T-helper 17 cell (primary cell): ENCODE data around the gene ADGRL3. TPM values are rescaled to one million over a fixed set of nuclear protein-coding genes. Genes with fewer than 3 reads are reported as not detected.

Experiments used
- ATAC-seq: fragments of 150-1000 bp; cut with Tn5 transposase; 2 replicates; pipeline ENCODE4 v1.10.0; 2021; ENCODE audit warnings: mild to moderate bottlenecking, moderate library complexity
- DNase-seq, 3 donors: peaks; one replicate each; pipeline versions ENCODE4 v3.0.0 to v3.0.0-alpha.2; 2020 to 2021
- H3K9me3 ChIP-seq: one replicate; pipeline ENCODE4 v1.7.0; 2013; ENCODE audit warnings: low read length, mild to moderate bottlenecking; ENCODE audit not compliant: control insufficient read depth, poor library complexity, severe bottlenecking
- H3K27ac Mint-ChIP-seq: one replicate; pipeline ENCODE4 v1.8.0; 2022; ENCODE audit warnings: mild to moderate bottlenecking, moderate library complexity, mixed read lengths
- H3K27me3 Mint-ChIP-seq: one replicate; pipeline ENCODE4 v1.8.0; 2022; ENCODE audit warnings: mixed read lengths
- H3K36me3 Mint-ChIP-seq: one replicate; pipeline ENCODE4 v1.8.0; 2022; ENCODE audit warnings: low read depth, mixed read lengths
- H3K4me1 Mint-ChIP-seq: one replicate; pipeline ENCODE4 v1.8.0; 2022; ENCODE audit warnings: mild to moderate bottlenecking, mixed read lengths
- H3K4me3 Mint-ChIP-seq: one replicate; pipeline ENCODE4 v1.8.0; 2022; ENCODE audit warnings: mild to moderate bottlenecking, moderate library complexity, mixed read lengths
- total RNA-seq, 4 donors: library from RNA in 2 of 4; stranded (reverse) in 2 of 4; gene quantifications; one replicate each; pipeline ENCODE4 v1.2.3 and lab custom pipeline; 2022 to 2026

The ADGRL3 gene
- total RNA-seq, 2 donors from 2014 or later, result not detected

DNA sequence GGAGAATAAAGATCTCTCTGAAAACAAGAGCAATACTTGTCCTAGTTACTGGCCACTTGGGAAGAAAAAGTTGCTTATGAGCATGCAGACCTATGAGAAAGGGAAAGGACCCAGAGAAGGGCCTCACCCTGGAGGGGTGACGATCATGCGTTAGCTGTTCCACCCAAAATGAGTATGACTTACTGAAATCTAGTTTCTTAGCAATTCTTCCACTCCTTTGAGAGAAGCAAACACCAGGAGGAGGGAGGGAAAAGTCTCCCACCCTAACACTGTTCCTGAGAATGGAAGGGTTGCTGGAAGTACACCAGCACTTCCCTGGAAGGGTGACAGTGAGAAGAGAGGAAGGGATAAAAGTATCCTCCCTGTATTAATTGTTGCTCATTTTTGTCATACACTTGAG lies 107.9 kb downstream of the ADGRL3 start:
- Mint-ChIP-seq H3K36me3 (no peaks in the 10 kb centered on the region), H3K27me3 (no peaks in the 10 kb centered on the region), H3K4me1 (no peaks in the 10 kb centered on the region), H3K27ac (no peak overlapping the region), H3K4me3 (no peak overlapping the region)
- DNase-seq, result no peak
- H3K9me3 ChIP-seq, result no peaks in the 10 kb centered on the region
- no peak for ATAC-seq

DNA sequence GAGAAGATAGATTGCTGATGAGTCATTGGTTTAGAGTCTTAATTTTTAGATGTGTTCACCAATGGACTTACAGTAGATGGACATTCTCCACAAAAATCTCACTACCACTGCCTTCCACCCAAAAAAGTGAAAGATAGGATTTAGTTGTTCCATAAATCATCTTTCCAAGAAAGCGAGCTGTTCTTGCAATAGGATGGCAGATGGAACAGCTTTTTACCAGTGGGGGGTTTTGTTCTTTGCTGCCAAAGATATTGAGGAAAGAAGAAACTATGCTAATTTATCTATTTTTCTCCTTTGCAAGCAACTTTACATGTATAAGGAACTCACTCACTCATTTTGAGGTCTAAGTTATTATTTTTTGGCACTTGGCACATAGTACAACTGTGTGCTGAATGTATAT lies 109.5 kb downstream of the ADGRL3 start:
- no peaks in the 10 kb centered on the region for H3K27me3 Mint-ChIP-seq
- no peaks in the 10 kb centered on the region for H3K9me3 ChIP-seq
- no peaks in the 10 kb centered on the region for H3K4me1 Mint-ChIP-seq
- no peaks in the 10 kb centered on the region for H3K36me3 Mint-ChIP-seq
- H3K4me3 Mint-ChIP-seq, result no peak overlapping the region
- no peak for DNase-seq
- no peak overlapping the region for H3K27ac Mint-ChIP-seq
- ATAC-seq, result no peak

DNA sequence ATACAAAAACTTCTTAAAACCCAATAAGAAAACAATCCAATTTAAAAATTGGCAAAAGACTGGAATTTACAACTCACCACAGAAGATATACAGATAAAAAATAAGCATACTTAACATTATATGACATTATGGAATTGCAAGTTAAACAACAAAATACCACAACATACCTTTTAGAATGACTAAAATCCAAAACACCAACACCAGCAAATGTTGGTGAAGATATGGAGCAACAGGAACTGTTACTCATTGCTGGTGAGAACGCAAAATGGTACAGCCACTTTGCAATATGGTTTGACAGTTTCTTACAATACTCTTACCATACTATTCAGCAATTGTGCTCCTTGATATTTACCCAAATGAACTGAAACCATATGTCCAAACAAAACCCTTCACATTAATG lies 112.4 kb downstream of the ADGRL3 start:
- H3K4me3 Mint-ChIP-seq, result no peak overlapping the region
- no peak for DNase-seq

DNA sequence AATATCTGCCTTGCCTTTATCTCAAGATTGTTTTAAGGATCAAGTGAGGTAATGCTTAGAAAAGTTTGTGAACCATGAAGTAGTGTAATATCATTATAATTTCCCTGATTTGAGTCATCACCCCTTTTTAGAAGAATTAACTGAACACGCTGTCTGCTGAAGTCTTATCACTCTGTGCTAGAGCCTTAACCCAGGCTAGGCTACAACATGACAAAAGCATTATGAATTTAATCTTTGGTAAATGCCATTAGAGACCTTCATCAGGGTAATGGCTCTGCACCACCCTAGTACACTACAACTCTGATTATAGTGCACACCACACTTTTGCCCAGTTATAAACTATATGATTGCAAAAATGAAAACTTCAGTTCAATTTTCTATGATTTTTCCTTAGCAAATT lies 118.3 kb downstream of the ADGRL3 start:
- H3K36me3 Mint-ChIP-seq, result no peaks in the 10 kb centered on the region
- no peaks in the 10 kb centered on the region for H3K27me3 Mint-ChIP-seq
- H3K9me3 ChIP-seq, result no peaks in the 10 kb centered on the region
- H3K4me1 Mint-ChIP-seq, result no peaks in the 10 kb centered on the region
- no peak overlapping the region for H3K27ac Mint-ChIP-seq
- H3K4me3 Mint-ChIP-seq, result no peak overlapping the region
- ATAC-seq (no peak), DNase-seq (no peak)

More for the DNA sequence above, 112.4 kb downstream of the ADGRL3 start:
- Mint-ChIP-seq H3K27me3 (no peaks in the 10 kb centered on the region), H3K36me3 (no peaks in the 10 kb centered on the region), H3K4me1 (no peaks in the 10 kb centered on the region), H3K27ac (no peak overlapping the region)
- no peaks in the 10 kb centered on the region for H3K9me3 ChIP-seq
- no peak for ATAC-seq

DNA sequence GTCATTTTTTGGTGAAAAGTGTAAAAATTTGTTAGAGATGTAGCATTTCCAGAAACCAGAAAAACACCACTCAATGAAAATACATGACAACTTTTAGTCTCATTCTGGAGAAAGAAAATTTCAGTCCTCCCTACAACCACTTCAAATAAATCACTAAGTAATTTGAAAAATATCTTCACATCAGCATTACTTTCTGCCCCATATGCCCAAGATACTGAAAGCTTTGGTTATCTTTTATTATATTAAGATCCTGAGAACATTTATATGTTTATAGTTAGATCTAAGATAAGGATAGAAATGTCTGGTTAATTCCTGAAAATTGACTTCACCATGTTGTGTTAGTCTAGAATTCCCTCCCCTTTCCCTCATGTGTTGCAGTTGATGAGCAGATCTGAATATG lies 119.0 kb downstream of the ADGRL3 start:
- no peak for DNase-seq
- Mint-ChIP-seq H3K4me3 (no peak overlapping the region), H3K4me1 (no peaks in the 10 kb centered on the region), H3K36me3 (no peaks in the 10 kb centered on the region), H3K27me3 (no peaks in the 10 kb centered on the region), H3K27ac (no peak overlapping the region)
- ATAC-seq, result no peak
- no peaks in the 10 kb centered on the region for H3K9me3 ChIP-seq

DNA sequence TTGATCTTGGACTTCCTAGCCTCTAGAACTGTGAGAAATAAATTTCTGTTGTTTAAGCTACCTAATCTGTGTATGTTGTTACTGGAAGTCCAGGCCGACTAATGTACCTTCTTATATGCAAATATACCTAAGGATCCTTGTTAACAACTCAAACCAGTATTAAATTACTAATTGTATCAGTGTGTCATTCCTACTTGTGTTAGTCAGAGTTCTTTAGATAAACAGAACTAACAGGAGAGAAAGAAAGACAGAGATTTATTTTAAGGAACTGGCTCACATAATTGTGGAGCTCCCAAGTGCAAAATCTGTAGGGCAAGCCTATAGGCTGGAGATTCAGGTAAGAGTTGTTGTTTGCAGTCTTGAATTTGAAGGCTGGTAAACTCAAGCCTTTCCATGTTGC lies 120.0 kb downstream of the ADGRL3 start:
- Mint-ChIP-seq H3K4me1 (no peaks in the 10 kb centered on the region), H3K36me3 (no peaks in the 10 kb centered on the region), H3K4me3 (no peak overlapping the region), H3K27ac (no peak overlapping the region), H3K27me3 (no peaks in the 10 kb centered on the region)
- no peaks in the 10 kb centered on the region for H3K9me3 ChIP-seq
- DNase-seq (no peak), ATAC-seq (no peak)

DNA sequence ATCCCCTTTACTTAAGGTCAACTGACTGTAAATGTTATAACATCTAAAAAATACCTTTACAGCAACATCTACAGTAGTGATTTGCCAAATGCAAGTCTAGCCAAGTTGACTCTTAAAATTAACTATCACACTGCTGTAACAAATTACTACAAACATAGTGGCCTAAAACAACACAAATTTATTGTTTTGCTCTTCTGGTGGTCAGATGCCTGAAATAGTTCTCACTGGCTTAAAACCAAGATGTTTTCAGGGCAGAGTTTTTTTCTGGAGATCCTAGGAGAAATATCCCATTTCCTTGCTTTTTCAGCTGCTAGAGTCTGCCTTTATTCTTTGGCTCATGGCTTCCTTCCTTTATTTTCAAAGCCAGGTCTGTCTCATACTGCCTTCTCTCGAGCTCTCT lies 120.5 kb downstream of the ADGRL3 start:
- Mint-ChIP-seq H3K4me3 (no peak overlapping the region), H3K27me3 (no peaks in the 10 kb centered on the region), H3K27ac (no peak overlapping the region), H3K36me3 (no peaks in the 10 kb centered on the region), H3K4me1 (no peaks in the 10 kb centered on the region)
- H3K9me3 ChIP-seq, result no peaks in the 10 kb centered on the region
- DNase-seq (no peak), ATAC-seq (no peak)

DNA sequence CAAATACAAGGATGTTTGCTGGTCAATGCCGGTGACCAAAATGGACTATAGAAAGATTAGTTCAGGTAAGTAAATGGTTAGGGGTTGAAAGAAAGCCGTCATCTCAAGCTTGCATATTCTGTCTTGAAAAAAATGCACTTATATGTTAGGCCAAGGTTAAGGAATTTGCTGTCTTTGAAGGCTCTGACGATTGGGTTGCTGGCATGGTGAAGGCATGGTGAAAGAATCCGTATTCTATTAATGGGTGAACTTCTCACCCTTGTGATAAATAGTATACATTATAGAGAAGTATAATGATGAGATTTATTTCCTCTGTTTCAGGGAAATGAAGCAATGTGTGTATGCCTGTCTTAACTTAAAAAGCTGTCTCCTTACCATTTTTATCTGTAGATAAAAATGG lies 132.6 kb downstream of the ADGRL3 start:
- no peaks in the 10 kb centered on the region for H3K9me3 ChIP-seq
- no peak overlapping the region for H3K4me3 Mint-ChIP-seq
- H3K27ac Mint-ChIP-seq, result no peak overlapping the region
- DNase-seq, result no peak
- no peak for ATAC-seq
- H3K36me3 Mint-ChIP-seq, result no peaks in the 10 kb centered on the region
- H3K27me3 Mint-ChIP-seq, result no peaks in the 10 kb centered on the region
- H3K4me1 Mint-ChIP-seq, result no peaks in the 10 kb centered on the region

DNA sequence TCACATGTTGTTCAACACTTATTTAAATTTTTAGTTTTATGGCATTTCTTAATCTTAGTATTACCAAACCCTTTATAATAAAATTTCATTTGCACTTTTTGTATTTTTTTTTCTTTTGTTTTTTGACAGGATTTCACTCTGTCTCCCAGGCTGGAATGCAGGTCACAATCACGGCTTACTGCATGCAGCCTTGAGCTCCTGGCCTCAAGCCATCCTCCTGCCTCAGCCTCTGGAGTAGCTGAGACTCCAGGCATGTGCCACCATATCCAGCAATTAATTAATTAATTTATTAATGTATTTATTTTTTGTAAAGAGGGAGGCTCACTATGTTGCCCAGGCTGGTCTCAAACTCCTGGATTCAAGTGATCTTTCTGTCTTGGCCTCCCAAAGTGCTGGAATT lies 133.4 kb downstream of the ADGRL3 start:
- H3K4me3 Mint-ChIP-seq, result no peak overlapping the region
- H3K9me3 ChIP-seq, result no peaks in the 10 kb centered on the region
- H3K4me1 Mint-ChIP-seq, result no peaks in the 10 kb centered on the region

DNA sequence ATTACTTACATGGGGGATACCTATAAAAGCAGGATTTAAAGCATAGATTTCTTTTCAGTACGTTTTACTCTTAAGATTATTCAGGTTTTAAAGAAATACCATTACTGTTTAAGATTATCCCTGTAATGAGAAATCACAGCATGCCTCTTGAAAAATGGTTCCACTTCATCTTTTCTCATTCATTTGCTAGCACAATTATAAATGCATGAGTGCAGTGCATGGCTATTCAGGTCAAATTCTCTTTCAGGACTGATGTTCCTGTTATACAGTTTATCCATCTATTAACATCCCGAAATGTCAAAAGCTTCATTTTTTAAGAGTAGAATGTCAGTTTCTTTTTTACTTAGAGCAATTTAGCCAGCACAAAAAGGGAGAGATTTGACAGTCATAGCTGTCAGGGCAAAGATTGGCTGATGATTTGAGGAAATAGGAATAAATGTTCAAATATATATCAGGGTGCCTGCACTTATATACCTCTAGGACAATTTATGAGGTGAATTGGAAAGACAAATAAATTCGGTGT lies 135.2 kb downstream of the ADGRL3 start:
- no peaks in the 10 kb centered on the region for H3K9me3 ChIP-seq
- no peak for ATAC-seq
- Mint-ChIP-seq H3K36me3 (no peaks in the 10 kb centered on the region), H3K27ac (no peak overlapping the region), H3K4me3 (no peak overlapping the region), H3K4me1 (no peaks in the 10 kb centered on the region), H3K27me3 (no peaks in the 10 kb centered on the region)
- no peak for DNase-seq

More for the DNA sequence above, 133.4 kb downstream of the ADGRL3 start:
- no peak for ATAC-seq
- Mint-ChIP-seq H3K27ac (no peak overlapping the region), H3K36me3 (no peaks in the 10 kb centered on the region), H3K27me3 (no peaks in the 10 kb centered on the region)
- no peak for DNase-seq

DNA sequence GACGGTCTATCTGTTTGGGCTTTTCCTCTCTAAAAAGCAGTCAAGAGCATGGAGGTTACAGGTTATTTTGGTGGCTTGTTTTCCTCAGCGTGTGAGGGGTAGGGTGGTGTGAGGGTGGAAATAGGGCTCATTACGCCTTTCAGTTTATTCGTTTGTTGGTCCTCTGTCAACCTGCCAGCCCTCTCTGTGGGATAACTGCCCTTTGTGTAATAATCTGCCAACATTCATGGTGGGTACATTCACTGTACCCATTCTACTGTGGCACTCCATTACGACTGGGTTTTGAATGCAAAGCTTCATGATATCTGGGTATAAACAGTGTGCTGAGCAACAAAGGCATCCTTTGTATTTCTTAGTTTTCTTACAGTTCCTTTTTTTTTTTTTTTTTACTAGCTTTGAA lies 136.4 kb downstream of the ADGRL3 start:
- no peaks in the 10 kb centered on the region for H3K9me3 ChIP-seq
- no peak overlapping the region for H3K4me3 Mint-ChIP-seq
- H3K36me3 Mint-ChIP-seq, result no peaks in the 10 kb centered on the region
- DNase-seq (no peak), ATAC-seq (no peak)
- no peak overlapping the region for H3K27ac Mint-ChIP-seq
- no peaks in the 10 kb centered on the region for H3K27me3 Mint-ChIP-seq
- no peaks in the 10 kb centered on the region for H3K4me1 Mint-ChIP-seq

DNA sequence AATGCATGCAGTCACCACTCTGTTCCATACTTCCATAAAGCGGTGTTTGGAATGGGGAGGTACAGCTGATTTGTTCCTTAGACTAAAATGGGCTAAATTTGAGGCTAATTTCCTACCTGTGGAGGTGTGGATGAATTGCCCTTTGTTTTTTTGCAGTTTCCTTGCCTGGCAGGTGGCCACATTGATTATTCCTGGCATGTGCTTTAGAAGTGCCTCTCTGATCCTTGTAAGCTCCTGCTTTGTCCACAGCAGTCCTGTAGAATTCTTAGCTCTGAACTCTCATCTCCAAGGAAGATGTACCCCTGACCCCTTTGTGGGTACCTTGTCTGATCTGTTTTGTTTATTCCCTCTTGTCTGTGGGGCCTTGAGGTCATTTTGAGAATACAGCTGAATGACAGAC lies 136.8 kb downstream of the ADGRL3 start:
- DNase-seq (no peak), ATAC-seq (no peak)
- H3K27me3 Mint-ChIP-seq, result no peaks in the 10 kb centered on the region
- no peaks in the 10 kb centered on the region for H3K4me1 Mint-ChIP-seq
- no peak overlapping the region for H3K4me3 Mint-ChIP-seq
- H3K9me3 ChIP-seq, result no peaks in the 10 kb centered on the region
- no peaks in the 10 kb centered on the region for H3K36me3 Mint-ChIP-seq
- no peak overlapping the region for H3K27ac Mint-ChIP-seq

DNA sequence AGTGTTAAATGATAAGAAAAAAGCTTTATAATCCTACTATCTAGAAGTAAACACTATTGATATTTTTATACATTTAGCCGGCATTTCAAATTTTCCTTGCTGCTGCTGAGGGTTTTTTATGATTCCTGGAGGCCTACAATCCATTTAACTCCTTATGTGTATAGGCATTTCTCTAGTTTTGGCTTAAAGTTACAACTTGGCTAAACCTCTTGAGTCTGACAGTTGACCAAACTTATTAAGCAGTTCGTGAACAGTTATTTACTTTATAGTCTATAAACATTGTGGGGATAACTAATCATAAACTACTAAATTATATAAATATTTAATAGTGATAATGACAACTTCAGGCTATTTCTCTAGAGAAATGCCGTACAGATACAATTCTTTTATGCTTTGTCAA lies 141.9 kb downstream of the ADGRL3 start:
- H3K9me3 ChIP-seq, result peaks cover 3% of the 10 kb centered on the region
- Mint-ChIP-seq H3K4me1 (no peaks in the 10 kb centered on the region), H3K36me3 (no peaks in the 10 kb centered on the region), H3K27ac (no peak overlapping the region), H3K4me3 (no peak overlapping the region), H3K27me3 (no peaks in the 10 kb centered on the region)
- DNase-seq, result no peak
- ATAC-seq, result no peak

DNA sequence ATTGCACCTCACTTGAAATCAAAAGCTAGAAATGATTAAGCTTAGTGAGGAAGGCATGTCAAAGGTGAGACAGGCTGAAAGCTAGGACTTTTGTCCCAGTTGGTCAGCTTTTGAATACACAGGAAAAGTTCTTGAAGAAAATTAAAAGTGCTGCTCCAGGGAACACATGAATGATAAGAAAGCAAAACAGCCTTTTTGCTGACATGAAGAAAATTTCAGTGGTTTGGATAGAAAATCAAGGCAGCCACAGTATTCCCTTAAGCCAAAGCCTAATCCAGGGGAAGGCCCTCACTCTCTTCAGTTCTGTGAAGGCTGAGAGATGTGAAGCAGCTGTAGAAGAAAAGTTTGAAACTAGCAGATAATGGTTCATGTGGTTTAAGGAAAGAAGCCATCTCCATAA lies 150.8 kb downstream of the ADGRL3 start:
- ATAC-seq (no peak), DNase-seq (no peak)
- H3K4me1 Mint-ChIP-seq, result no peaks in the 10 kb centered on the region
- no peak overlapping the region for H3K4me3 Mint-ChIP-seq
- no peaks in the 10 kb centered on the region for H3K36me3 Mint-ChIP-seq
- H3K9me3 ChIP-seq, result no peaks in the 10 kb centered on the region
- H3K27me3 Mint-ChIP-seq, result no peaks in the 10 kb centered on the region
- no peak overlapping the region for H3K27ac Mint-ChIP-seq

DNA sequence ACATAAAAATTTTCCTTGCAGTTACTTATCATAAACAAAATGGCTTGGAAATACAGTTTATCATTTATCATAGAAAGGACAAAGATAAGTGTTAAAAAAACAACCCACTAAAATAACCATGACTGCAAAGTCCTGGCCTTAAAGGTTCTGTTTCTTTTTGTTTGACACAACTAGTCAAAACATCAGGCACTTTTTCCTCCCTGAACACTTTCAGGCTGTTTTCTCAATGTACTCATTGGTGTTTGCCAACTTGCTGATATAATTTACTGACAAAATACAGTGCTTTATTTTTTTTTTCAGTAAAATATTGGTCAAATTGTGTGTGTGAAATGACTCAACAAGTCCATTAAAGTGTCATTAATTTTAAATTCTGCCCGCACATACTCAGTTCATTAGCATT lies 156.6 kb downstream of the ADGRL3 start:
- ATAC-seq, result no peak
- no peaks in the 10 kb centered on the region for H3K9me3 ChIP-seq
- Mint-ChIP-seq H3K4me1 (no peaks in the 10 kb centered on the region), H3K27ac (no peak overlapping the region), H3K36me3 (no peaks in the 10 kb centered on the region), H3K4me3 (no peak overlapping the region), H3K27me3 (no peaks in the 10 kb centered on the region)
- DNase-seq, result no peak
